NCI-H187 (cell line): ENCODE results near the gene CHST11.

Source experiments
- DNase-seq, 2 experiments: peaks; one replicate each; lab custom pipeline; 2025; lab: John Stamatoyannopoulos, UW

The CHST11 gene

GRCh38 chr12:104480826-104481440 is 24.2 kb downstream of the CHST11 start:
- no peak for DNase-seq

DNA sequence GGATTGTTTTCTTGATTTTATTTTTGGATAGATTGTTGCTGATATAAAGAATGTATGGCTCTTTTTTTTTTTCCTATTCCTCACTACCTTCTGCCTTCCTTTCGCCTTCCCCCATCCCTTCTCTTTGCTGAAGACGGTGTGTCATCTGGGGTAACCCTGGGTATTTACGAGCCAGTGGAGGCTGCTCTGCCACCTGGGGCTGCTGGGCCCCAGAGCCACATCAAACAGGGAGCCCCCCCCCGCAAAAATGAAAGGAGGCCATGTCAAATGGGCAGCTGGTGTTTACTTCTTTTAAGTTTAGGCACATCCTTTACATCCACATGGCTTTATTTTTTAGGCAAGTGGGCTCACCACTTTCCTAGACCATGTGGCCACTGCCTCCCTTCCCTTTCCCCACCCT is 25.4 kb downstream of the CHST11 start:
- no peak for DNase-seq

DNA sequence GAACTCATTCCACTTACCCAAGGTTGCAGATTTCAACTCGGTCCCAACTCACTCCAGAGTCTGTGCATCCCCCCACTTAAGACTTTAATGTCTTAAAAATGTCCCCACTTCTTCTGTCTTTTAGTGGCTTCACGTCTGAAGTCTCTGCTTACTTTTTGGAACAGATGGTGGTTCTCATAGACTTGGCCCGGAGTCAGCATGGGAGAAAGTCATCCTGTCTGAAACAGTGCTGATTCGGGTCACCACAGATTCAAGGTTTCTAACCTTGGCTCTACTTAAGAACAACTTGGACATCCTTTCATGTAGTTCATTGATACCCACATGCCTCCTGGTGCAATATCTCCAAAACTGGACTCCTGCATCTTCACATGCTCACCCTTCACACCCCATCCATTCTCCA is 26.0 kb downstream of the CHST11 start:
- no peak for DNase-seq

- DNase-seq = no peak
Measured at GRCh38 chr12:104484079-104484478, 27.3 kb downstream of the CHST11 start.

GRCh38 chr12:104485651-104486362 is 29.1 kb downstream of the CHST11 start:
- no peak for DNase-seq

DNA sequence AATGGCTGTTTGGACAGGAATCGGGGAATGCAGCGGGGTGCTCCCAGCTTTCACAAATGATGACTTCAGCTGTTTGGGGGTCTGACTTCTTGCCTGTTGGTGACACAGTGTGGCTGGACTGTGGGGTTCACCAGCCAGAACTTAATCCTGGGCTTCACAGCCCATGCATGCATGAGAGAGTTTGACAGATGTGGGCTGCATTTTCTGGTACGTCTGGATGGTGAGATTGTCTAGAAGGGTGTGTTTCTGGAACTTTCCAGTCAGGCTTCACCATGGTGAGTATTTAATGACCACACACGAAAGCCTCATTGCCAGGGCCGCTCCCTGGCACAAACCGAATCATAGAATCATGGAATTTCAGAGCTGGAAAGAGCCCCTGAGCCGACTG is 29.6 kb downstream of the CHST11 start:
- DNase-seq = no peak

DNA sequence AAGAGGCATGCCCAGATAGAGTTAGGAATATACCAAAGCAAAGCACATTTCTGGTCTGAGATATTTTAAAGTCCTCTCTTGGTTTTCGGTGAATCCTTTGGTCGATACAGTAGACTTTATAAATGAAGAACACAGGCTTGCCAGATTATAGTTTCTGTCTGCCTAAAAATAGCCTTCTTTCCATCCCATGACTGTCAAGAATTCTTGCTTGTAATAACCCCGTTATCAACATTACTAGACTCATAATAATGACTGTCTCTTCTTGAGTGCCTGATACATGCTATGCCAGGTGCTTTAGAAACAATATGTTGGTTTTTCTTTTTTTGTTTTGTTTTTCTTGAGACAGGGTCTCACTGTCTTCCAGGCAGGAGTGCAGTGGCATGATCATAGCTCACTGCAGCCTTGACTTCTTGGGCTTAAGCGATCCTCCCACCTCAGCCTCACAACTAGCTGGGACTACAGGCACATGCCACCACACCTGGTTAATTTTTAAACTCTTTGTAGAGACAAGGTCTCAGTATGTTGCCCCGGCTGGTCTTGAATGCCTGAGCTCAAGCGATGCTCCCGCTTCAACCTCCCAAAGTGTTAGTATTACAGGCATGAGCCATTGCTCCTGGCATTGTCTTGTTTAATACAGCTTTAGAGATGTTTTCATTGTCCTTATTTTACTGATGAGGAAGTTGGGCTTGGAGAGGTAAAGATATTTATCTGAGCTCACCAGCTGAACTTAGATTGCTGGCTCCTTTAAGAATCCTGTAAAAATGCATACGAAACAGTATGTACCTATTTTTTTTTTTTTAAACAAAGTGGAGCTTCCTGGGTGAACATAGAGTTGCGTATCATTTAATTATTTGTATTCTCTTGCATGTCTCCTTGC is 30.4 kb downstream of the CHST11 start:
- DNase-seq = no peak

- no peak for DNase-seq
Measured at GRCh38 chr12:104488374-104488773, 31.6 kb downstream of the CHST11 start.

DNA sequence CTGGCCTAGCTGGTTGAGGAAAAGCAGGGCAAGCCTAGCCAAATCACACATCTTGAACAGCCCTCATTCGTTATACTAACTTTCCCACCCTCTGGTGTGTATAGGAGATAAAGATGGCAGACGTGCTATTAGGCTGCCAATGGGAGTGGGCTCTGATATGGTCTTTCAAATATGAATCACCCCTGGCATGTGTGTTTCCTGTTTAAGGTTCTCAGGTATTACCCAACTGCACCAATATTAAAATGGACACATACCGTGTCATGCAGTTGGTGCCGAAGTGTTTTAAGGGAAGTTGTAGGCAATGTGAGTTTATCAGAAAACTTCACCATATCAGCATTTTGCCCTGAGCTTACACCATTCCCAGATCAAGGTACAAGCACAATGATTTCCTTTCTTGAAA is 33.4 kb downstream of the CHST11 start:
- DNase-seq = no peak

- DNase-seq = peak in 1 of 2 experiments; percentile 58
Measured at GRCh38 chr12:104490850-104491249, 34.1 kb downstream of the CHST11 start.

- DNase-seq = no peak
Measured at GRCh38 chr12:104493496-104493895, 36.7 kb downstream of the CHST11 start.

GRCh38 chr12:104494137-104494792 is 37.5 kb downstream of the CHST11 start:
- no peak for DNase-seq

- no peak for DNase-seq
Measured at GRCh38 chr12:104494793-104495158, 38.0 kb downstream of the CHST11 start.

DNA sequence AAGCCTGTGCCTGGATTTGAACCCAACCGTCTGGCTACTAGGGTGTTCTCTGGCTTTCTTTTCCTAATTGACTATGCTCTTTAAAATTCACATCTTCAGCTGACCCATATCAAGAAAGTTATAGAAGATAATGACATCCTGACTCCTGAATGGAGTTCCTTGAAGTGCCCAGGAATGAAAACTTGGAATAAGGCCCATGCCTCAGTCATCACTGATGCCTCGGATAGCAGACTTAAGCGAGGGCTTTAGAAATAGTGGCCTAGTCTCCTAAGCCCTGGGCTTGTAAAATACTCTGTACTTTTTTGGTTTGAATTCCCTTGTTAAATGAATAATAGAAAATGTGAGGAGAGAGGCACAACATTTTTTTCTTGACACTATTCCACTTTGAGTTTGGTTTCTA is 39.0 kb downstream of the CHST11 start:
- DNase-seq = no peak

- no peak for DNase-seq
Measured at GRCh38 chr12:104496336-104496735, 39.6 kb downstream of the CHST11 start.

DNA sequence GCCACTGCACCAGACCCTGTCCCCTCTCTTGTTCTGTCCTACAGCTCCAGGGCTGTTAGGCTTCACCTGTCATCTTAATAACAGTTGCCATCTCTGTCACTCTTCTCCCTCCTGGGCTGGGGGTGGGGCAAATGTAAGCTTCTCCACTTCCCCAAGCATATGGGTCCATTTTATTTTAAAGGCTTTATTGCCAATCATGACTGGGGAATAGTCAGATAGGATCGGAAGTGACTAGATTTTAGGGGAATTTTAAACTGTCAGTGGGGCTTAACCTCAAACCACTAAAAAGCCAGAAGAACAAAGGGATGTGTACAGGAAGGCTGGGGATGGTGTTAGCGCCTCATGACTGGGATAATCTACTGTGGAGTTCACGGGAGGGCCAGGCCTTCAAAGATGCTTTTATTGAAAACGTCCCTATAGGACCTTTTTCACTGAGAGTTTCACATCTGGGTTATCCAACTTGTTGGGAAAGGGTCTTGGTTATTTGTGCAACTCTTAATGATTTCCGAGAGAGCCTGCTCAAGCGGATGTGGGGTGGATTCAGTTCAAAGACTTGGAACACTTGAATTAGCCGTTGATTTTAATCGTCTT is 41.6 kb downstream of the CHST11 start:
- no peak for DNase-seq

DNA sequence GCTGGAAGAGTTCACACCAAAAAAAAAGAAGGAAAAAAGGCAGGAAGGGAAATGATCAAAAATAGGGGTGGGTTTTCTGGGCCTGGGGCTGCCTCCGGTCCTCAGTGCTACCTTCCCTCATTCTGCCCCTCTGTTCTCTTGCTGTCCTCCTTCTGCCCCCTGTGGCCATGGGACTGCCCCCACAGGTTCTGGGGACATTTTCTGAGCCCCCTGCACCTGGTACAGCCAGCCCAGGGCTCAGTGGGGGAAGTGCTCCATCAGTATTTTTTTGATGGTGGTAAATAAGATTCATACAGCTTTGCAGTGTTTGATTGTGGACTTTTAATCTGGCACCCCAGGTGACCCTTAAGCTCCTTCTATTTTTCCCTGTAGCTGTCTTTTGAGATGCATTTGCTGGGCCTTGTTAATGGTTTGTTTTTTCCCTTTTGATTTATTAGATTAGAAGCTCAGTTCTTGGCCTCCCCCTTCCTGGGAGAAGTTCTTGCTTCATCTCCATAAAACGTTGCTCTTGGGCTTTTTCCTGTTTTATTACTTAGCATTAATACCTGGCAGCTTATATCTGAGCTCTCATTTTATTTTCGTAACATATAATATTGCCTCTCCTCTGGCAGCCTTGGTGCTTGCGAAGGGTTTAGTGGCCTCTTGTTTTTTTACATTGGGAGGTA is 43.1 kb downstream of the CHST11 start:
- DNase-seq = no peak

DNA sequence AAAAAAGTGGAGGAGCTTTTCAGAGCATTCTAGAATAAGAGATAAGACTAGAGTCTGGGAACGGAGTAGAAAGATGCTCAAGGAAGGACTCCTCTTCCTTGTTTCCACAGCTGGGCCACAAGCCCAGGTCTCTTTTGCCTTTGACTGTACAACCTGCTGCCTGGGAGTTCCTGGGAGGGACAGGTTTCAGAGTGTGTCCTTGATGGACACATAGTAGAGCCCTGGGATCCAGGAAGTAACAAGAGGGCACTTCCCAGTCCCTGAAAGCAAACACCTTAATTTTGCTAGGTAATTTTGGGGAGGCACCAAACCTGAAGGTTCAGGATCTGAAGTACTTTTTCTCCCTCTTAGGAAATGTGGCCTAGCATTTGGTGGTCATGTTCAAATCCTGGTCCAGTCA is 44.4 kb downstream of the CHST11 start:
- DNase-seq = no peak

GRCh38 chr12:104501660-104502059 is 44.9 kb downstream of the CHST11 start:
- DNase-seq = no peak

GRCh38 chr12:104502217-104502616 is 45.5 kb downstream of the CHST11 start:
- DNase-seq = no peak

- DNase-seq = no peak
Measured at GRCh38 chr12:104502638-104503037, 45.9 kb downstream of the CHST11 start.

DNA sequence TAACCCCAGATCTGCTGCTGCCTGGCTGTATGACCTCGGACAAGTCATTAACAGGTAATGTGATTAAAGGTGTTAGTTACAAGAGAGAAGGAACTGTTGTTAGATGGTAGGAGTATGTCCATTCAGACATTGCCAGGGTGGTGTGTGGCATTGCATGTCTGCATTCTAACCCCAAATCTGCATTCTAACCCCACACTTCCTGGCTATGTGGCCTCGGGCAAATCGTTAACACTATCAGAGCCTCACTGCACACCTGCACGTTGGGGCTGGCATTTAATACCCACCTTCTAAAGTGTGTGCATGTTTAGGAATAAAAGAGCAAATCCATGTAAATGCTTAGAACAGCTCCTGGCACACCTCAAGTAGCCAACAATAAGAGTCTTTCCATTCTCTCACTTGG is 46.4 kb downstream of the CHST11 start:
- DNase-seq = no peak
